Karpas-422 (cell line): ENCODE data around the gene ASB5. TPM values are rescaled to one million over a fixed set of nuclear protein-coding genes. Genes with fewer than 3 reads are reported as not detected.
"Not testable (repeated sequence)": the region's sequence is repeated elsewhere in the genome, so short reads cannot be mapped to it uniquely, and the experiment has no call there.

Experiments used
- DNase-seq: peaks from one replicate; pipeline ENCODE4 v3.0.0-alpha.2; 2015
- H2AFZ ChIP-seq: fragments of 200-600 bp; sonication (generic); 2 replicates; pipeline ENCODE4 v1.6.1; 2014; ENCODE audit warnings: antibody characterized with exemption, low read length, mixed read lengths
- H3K27ac ChIP-seq: fragments of 200-600 bp; sonication (generic); 2 replicates; pipeline ENCODE4 v1.5.1; 2014; ENCODE audit warnings: mild to moderate bottlenecking, low read length, moderate library complexity
- H3K27me3 ChIP-seq: fragments of 200-600 bp; sonication (generic); 2 replicates; pipeline ENCODE4 v1.6.1; 2014; ENCODE audit warnings: low read length, mixed read lengths
- H3K36me3 ChIP-seq: fragments of 200-600 bp; sonication (generic); 2 replicates; pipeline ENCODE4 v1.6.1; 2014; ENCODE audit warnings: low read length, mixed read lengths; ENCODE audit not compliant: insufficient read depth
- H3K4me1 ChIP-seq: fragments of 200-600 bp; sonication (generic); 2 replicates; pipeline ENCODE4 v1.6.1; 2014; ENCODE audit warnings: mild to moderate bottlenecking, low read length, mixed read lengths
- H3K4me2 ChIP-seq: fragments of 200-600 bp; sonication (generic); 2 replicates; pipeline ENCODE4 v1.6.1; 2014; ENCODE audit warnings: low read length, low read depth, mild to moderate bottlenecking; ENCODE audit not compliant: poor library complexity, severe bottlenecking
- H3K4me3 ChIP-seq: fragments of 200-600 bp; sonication (generic); 2 replicates; pipeline ENCODE4 v1.5.1; 2014; ENCODE audit warnings: mild to moderate bottlenecking, antibody characterized with exemption, low read length, mixed read lengths
- H3K79me2 ChIP-seq: fragments of 200-600 bp; sonication (generic); 2 replicates; pipeline ENCODE4 v1.6.1; 2014; ENCODE audit warnings: mild to moderate bottlenecking, low read length, mixed read lengths
- H3K9ac ChIP-seq: fragments of 200-600 bp; sonication (generic); 2 replicates; pipeline ENCODE4 v1.6.0; 2014; ENCODE audit warnings: low read length
- H3K9me2 ChIP-seq: fragments of 200-600 bp; sonication (generic), shearing (Covaris generic); replicated peaks from 2 replicates; pipeline ENCODE4 v1.6.0; 2014; ENCODE audit warnings: mild to moderate bottlenecking, low read length, moderate library complexity; ENCODE audit not compliant: insufficient read depth
- H3K9me3 ChIP-seq: fragments of 300-700, 200-600 bp; sonication (generic); 2 replicates; pipeline ENCODE4 v1.6.1; 2014; ENCODE audit warnings: low read length, mixed read lengths
- H4K20me1 ChIP-seq: fragments of 200-600 bp; sonication (generic); 2 replicates; pipeline ENCODE4 v1.6.1; 2014; ENCODE audit warnings: mild to moderate bottlenecking, antibody characterized with exemption, low read length, low read depth; ENCODE audit not compliant: insufficient read depth
- total RNA-seq: library from RNA; depleted of rRNA; stranded (reverse); fragments of >200 nt; shearing (Covaris generic); gene quantifications from 2 replicates; pipeline ENCODE4 v1.2.3, GENCODE V29; 2014; ENCODE audit warnings: low replicate concordance

The ASB5 gene
- total RNA-seq, 1 experiment from 2014 or later: not detected

DNA sequence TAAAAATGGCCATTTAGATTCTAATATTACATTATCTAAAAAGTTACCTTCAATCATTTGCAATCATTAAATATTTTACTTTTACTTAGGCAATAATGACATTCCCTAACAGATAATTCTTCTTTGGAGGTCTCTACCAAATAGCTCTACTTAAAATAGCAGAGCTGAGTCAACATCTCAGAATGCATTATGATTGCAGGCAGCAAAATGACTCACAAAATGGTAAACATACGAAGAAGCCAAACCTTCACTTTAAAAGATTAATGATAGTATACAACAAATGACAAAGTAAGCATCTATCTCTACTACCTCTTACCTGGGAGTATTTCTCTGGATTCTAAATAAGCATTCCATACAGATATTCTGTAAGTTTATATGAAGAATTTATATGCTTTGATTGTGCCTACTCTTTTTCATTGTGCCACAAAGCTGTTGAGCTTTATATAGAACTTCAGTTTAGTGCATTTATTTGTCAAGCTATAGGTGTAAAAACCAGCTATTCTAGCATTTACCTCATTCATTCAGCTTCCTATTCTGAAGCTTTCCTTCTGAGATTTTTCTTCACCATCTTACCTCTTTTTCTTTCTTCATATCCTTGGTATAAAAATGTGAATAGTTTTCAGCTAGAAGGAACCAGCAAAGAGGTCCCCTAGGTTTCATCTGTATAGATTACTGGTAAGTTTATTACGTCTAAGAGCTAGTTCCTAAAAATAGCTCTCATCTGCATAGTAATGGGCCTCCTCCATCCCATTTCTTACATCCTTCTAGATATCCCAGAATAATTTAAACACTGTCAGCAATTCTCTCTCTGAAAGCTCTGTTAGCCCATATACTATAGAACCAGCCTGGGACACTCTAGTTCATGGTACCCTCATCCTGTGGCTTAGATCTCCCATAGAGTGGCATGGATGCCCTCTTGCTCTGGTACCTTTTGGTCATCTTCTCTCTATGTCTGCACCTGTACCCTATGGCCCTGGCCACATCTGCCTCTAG lies 33.6 kb upstream of the ASB5 start:
- H3K4me1 ChIP-seq: no peaks in the 10 kb centered on the region
- no peak overlapping the region for H2AFZ ChIP-seq
- DNase-seq: no peak
- no peaks in the 10 kb centered on the region for H3K9me2 ChIP-seq
- H4K20me1 ChIP-seq: no peaks in the 10 kb centered on the region
- no peak overlapping the region for H3K4me2 ChIP-seq
- H3K79me2 ChIP-seq: no peaks in the 10 kb centered on the region
- H3K9me3 ChIP-seq: no peaks in the 10 kb centered on the region
- H3K27ac ChIP-seq: no peak overlapping the region
- H3K9ac ChIP-seq: no peak overlapping the region
- no peak overlapping the region for H3K4me3 ChIP-seq
- H3K27me3 ChIP-seq: no peaks in the 10 kb centered on the region
- no peaks in the 10 kb centered on the region for H3K36me3 ChIP-seq

GRCh38 chr4:176300565-176300964 lies 31.5 kb upstream of the ASB5 start:
- Histone ChIP-seq H2AFZ (no peak overlapping the region), H3K36me3 (no peaks in the 10 kb centered on the region), H3K27ac (no peak overlapping the region), H3K4me3 (no peak overlapping the region), H3K9me3 (no peaks in the 10 kb centered on the region), H4K20me1 (no peaks in the 10 kb centered on the region), H3K4me2 (no peak overlapping the region), H3K9ac (no peak overlapping the region), H3K27me3 (no peaks in the 10 kb centered on the region), H3K79me2 (no peaks in the 10 kb centered on the region), H3K4me1 (no peaks in the 10 kb centered on the region), H3K9me2 (no peaks in the 10 kb centered on the region)
- DNase-seq: no peak

DNA sequence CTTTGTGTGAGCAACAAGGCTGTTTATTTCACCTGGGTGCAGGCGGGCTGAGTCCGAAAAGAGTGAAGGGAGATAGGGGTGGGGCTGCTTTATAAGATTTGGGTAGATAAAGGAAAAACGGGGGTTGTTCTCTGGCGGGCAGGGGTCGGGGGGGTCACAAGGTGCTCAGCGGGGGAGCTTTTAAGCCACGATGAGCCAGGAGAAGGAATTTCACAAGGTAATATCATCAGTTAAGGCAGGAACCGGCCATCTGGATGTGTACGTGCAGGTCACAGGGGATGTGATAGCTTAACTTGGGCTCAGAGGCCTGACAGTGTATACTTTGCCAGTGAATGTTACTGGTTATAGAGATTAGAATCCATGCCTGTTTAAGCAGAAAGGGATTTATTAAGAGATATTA lies 31.0 kb upstream of the ASB5 start:
- Histone ChIP-seq H4K20me1 (no peaks in the 10 kb centered on the region), H3K9me2 (no peaks in the 10 kb centered on the region), H3K9me3 (no peaks in the 10 kb centered on the region), H3K27ac (no peak overlapping the region), H3K79me2 (no peaks in the 10 kb centered on the region), H3K4me3 (no peak overlapping the region), H3K36me3 (no peaks in the 10 kb centered on the region), H3K27me3 (no peaks in the 10 kb centered on the region), H2AFZ (no peak overlapping the region), H3K9ac (no peak overlapping the region), H3K4me2 (no peak overlapping the region), H3K4me1 (no peaks in the 10 kb centered on the region)
- DNase-seq: no peak

DNA sequence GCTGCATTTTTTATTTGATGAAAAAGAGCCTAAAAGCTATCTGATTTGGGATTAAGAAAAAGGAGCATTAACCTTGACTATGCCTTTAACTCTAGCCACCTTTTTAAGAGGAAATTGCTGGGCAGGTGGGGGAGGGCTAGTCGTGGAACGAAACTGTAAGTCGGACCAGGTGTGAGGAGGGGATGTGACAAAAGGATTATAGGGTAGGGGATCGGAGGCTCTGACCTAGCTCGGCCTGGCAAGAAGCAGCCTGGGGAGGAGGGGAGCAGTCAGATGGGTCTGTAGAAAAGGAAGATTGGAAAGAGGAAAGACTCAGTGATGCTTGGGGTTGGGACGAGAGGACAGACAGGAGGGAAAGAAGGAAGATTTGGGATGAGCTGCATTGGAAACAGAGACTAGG lies 29.6 kb upstream of the ASB5 start:
- Histone ChIP-seq H3K36me3 (no peaks in the 10 kb centered on the region), H3K79me2 (no peaks in the 10 kb centered on the region), H3K4me2 (no peak overlapping the region), H3K4me1 (no peaks in the 10 kb centered on the region), H3K4me3 (no peak overlapping the region), H3K9ac (no peak overlapping the region), H3K27ac (no peak overlapping the region), H3K27me3 (no peaks in the 10 kb centered on the region), H3K9me2 (no peaks in the 10 kb centered on the region), H3K9me3 (no peaks in the 10 kb centered on the region), H4K20me1 (no peaks in the 10 kb centered on the region), H2AFZ (no peak overlapping the region)
- no peak for DNase-seq

- not testable (repeated sequence) for H3K27ac ChIP-seq, H3K4me2 ChIP-seq, H2AFZ ChIP-seq, H3K4me1 ChIP-seq, DNase-seq, H3K79me2 ChIP-seq, H4K20me1 ChIP-seq, H3K9ac ChIP-seq, H3K4me3 ChIP-seq, H3K9me3 ChIP-seq, H3K27me3 ChIP-seq, H3K36me3 ChIP-seq, H3K9me2 ChIP-seq
These were observed 26.9 kb upstream of the ASB5 start for GRCh38 chr4:176295907-176296306.

DNA sequence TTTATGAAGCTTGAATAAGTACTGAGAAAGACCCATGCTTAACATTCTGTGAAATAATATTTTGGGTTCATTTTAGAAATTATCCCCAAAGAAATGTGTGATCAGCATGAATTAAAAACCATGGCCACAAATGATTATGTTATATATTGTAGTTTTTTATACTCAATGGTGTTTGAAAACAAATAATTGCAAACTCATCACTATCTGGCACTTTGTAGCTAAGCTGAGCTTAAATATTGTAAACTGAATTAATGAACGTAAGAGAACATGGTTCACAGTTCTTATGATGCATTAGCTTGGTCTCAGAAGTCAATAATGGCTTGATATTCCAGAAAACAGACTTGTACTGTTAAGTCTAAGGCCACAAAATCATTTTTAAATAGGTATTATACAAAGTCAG lies 24.6 kb upstream of the ASB5 start:
- H3K4me3 ChIP-seq: no peak overlapping the region
- no peak overlapping the region for H2AFZ ChIP-seq
- no peaks in the 10 kb centered on the region for H3K4me1 ChIP-seq
- H3K4me2 ChIP-seq: no peak overlapping the region
- no peaks in the 10 kb centered on the region for H3K9me2 ChIP-seq
- no peaks in the 10 kb centered on the region for H4K20me1 ChIP-seq
- H3K36me3 ChIP-seq: no peaks in the 10 kb centered on the region
- no peaks in the 10 kb centered on the region for H3K9me3 ChIP-seq
- no peak overlapping the region for H3K27ac ChIP-seq
- DNase-seq: no peak
- H3K79me2 ChIP-seq: no peaks in the 10 kb centered on the region
- H3K27me3 ChIP-seq: no peaks in the 10 kb centered on the region
- no peak overlapping the region for H3K9ac ChIP-seq

- Histone ChIP-seq H3K27me3 (no peaks in the 10 kb centered on the region), H4K20me1 (no peaks in the 10 kb centered on the region), H3K9me2 (no peaks in the 10 kb centered on the region), H3K4me1 (no peaks in the 10 kb centered on the region), H3K36me3 (no peaks in the 10 kb centered on the region), H3K9ac (no peak overlapping the region), H3K4me3 (no peak overlapping the region), H3K79me2 (no peaks in the 10 kb centered on the region), H3K27ac (no peak overlapping the region), H3K9me3 (no peaks in the 10 kb centered on the region), H2AFZ (no peak overlapping the region), H3K4me2 (no peak overlapping the region)
- DNase-seq: no peak
These were observed 23.9 kb upstream of the ASB5 start for GRCh38 chr4:176292920-176293319.

GRCh38 chr4:176291748-176292147 lies 22.7 kb upstream of the ASB5 start:
- H3K36me3 ChIP-seq: no peaks in the 10 kb centered on the region
- no peaks in the 10 kb centered on the region for H3K27me3 ChIP-seq
- H2AFZ ChIP-seq: no peak overlapping the region
- no peak overlapping the region for H3K27ac ChIP-seq
- H3K9ac ChIP-seq: no peak overlapping the region
- H3K9me2 ChIP-seq: no peaks in the 10 kb centered on the region
- H3K9me3 ChIP-seq: no peaks in the 10 kb centered on the region
- H4K20me1 ChIP-seq: no peaks in the 10 kb centered on the region
- H3K4me2 ChIP-seq: no peak overlapping the region
- DNase-seq: no peak
- H3K4me3 ChIP-seq: no peak overlapping the region
- H3K4me1 ChIP-seq: no peaks in the 10 kb centered on the region
- no peaks in the 10 kb centered on the region for H3K79me2 ChIP-seq
